MM.1S (cell line): ENCODE measurements around the gene PSME2.

Experiments
- DNase-seq: peaks from one replicate; pipeline ENCODE4 v3.0.0-alpha.2; 2015
- H2AFZ ChIP-seq: fragments of 300-600 bp; sonication (generic); 2 replicates; pipeline ENCODE4 v1.6.0; 2016; ENCODE audit warnings: antibody characterized with exemption, low read length
- H3F3A ChIP-seq: fragments of 300-600 bp; sonication (generic); 2 replicates; pipeline ENCODE4 v1.6.1; 2016; ENCODE audit warnings: mild to moderate bottlenecking, antibody characterized with exemption, low read length, moderate library complexity, mixed read lengths; ENCODE audit not compliant: insufficient read depth
- H3K27ac ChIP-seq: fragments of 300-600 bp; sonication (generic); 2 replicates; pipeline ENCODE4 v1.5.1; 2016; ENCODE audit warnings: mild to moderate bottlenecking, low read length
- H3K27me3 ChIP-seq: fragments of 300-600 bp; sonication (generic); replicated peaks from 2 replicates; pipeline ENCODE4 v1.6.0; 2016; ENCODE audit warnings: low read length; ENCODE audit not compliant: insufficient read depth
- H3K36me3 ChIP-seq: fragments of 300-600 bp; sonication (generic); replicated peaks from 2 replicates; pipeline ENCODE4 v1.6.1; 2016; ENCODE audit warnings: mild to moderate bottlenecking, low read length, mixed read lengths; ENCODE audit not compliant: insufficient read depth
- H3K4me1 ChIP-seq: fragments of 300-600 bp; sonication (generic); 2 replicates; pipeline ENCODE4 v1.6.1; 2016; ENCODE audit warnings: low read length, mixed read lengths
- H3K4me2 ChIP-seq: fragments of 300-600 bp; sonication (generic); 2 replicates; pipeline ENCODE4 v1.6.0; 2016; ENCODE audit warnings: low read depth, low read length
- H3K4me3 ChIP-seq: fragments of 300-600 bp; sonication (generic); 2 replicates; pipeline ENCODE4 v1.5.1; 2016; ENCODE audit warnings: low read length, mixed read lengths
- H3K79me2 ChIP-seq: fragments of 300-600 bp; sonication (generic); 2 replicates; pipeline ENCODE4 v1.6.1; 2016; ENCODE audit warnings: mixed run types, low read length, mixed read lengths
- H3K9ac ChIP-seq: fragments of 300-600 bp; sonication (generic); 2 replicates; pipeline ENCODE4 v1.6.1; 2016; ENCODE audit warnings: low read length, mixed read lengths
- H3K9me2 ChIP-seq: fragments of 300-600 bp; sonication (generic); replicated peaks from 2 replicates; pipeline ENCODE4 v1.6.1; 2016; ENCODE audit warnings: mild to moderate bottlenecking, low read length, mixed read lengths; ENCODE audit not compliant: insufficient read depth
- H3K9me3 ChIP-seq: fragments of 300-600 bp; sonication (generic); replicated peaks from 2 replicates; pipeline ENCODE4 v1.6.1; 2016; ENCODE audit warnings: mild to moderate bottlenecking, low read length, mixed read lengths; ENCODE audit not compliant: insufficient read depth
- H4K20me1 ChIP-seq: fragments of 300-600 bp; sonication (generic); 2 replicates; pipeline ENCODE4 v1.6.1; 2016; ENCODE audit warnings: mild to moderate bottlenecking, low read length, moderate library complexity, mixed read lengths; ENCODE audit not compliant: insufficient read depth
- CTCF ChIP-seq: fragments of 300-600 bp; sonication (generic); IDR thresholded peaks from 2 replicates; pipeline ENCODE4 v1.5.1; 2016; ENCODE audit warnings: antibody characterized with exemption, low read length, mixed read lengths
- EZH2 ChIP-seq: fragments of 300-600 bp; sonication (generic); optimal IDR thresholded peaks from 2 replicates; pipeline ENCODE3; 2017; ENCODE audit warnings: low read depth, mild to moderate bottlenecking, antibody characterized with exemption, low read length, mixed read lengths
- EZH2phosphoT487 ChIP-seq: fragments of 300-600 bp; sonication (generic); IDR thresholded peaks from 2 replicates; pipeline ENCODE4 v1.6.1; 2018; ENCODE audit warnings: antibody characterized with exemption, low read length

The PSME2 gene

DNA sequence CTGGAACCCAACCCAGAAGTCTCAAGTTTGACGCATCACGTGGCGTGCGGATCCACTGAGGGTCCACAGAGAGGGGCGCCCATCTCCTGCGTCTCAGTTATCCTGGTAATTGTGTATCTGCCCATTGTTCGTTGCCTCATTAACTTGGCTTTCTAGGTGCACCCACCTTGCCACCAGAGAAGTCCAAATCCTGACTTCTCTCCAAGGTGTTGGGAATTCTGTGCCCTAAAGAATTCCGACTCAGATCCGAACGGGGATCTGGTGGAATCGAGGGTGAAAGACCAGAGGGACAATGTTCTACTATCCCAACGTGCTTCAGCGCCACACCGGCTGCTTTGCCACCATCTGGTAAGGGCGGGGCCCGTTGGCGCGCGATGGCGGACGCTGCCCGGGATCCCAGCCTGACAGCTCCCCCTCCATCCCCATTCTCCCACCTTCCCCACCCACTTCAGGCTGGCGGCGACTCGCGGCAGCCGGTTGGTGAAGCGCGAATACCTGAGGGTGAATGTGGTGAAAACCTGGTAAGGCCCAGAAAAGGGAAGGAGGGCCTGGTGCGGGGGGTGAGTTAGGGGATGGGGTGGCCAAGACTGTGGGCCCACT, 26.0 kb upstream of the PSME2 start:
- Histone ChIP-seq H3K9me2 (no peaks in the 10 kb centered on the region), H3K4me1 (no peaks in the 10 kb centered on the region), H3K79me2 (no peaks in the 10 kb centered on the region), H3K9ac (no peak overlapping the region), H3K4me2 (no peak overlapping the region), H3K9me3 (no peaks in the 10 kb centered on the region), H4K20me1 (no peaks in the 10 kb centered on the region), H3F3A (no peaks in the 10 kb centered on the region), H3K27ac (no peak overlapping the region), H3K27me3 (no peaks in the 10 kb centered on the region), H2AFZ (no peak overlapping the region), H3K4me3 (no peak overlapping the region), H3K36me3 (no peaks in the 10 kb centered on the region)
- TF ChIP-seq CTCF (no peak), EZH2phosphoT487 (no peak), EZH2 (no peak)
- DNase-seq = no peak

- no peak within 1 kb of the TSS for H3K4me2 ChIP-seq
These were observed 25.2 kb upstream of the PSME2 start, which contains the start of gene REC8 for GRCh38 chr14:24171422-24172260. REC8 (plus strand) TSS chr14:24172080; CDS start chr14:24172553, 473 bp downstream.

DNA sequence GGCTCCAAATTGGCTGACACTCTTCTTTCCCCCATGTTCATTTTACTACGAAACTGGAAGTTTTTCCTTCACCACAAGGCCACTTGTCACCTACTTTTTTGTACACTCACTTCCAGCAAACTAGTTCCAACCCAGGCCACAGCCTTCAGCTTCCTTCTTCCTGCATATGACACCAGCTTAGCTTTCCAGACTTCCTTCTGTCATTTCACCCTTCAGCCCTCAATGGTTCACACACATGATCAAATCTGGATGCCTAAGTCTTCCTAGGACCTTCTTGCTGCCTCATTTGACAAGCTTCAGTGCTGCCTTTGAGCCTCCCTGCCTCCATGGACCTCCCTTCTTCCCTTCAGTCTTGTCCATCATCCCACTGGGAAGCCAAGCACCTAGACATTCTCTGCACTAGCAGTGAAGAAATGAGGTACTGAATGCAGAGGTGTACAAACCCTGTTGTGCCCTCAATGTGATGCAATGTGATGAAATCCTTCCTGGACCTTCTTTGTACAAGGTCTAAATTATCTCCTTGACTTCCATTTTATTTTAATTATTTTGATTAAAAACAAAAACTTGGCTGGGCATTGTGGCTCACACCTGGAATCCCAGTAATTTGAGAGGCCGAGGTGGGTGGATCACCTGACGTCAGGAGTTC, 21.2 kb upstream of the PSME2 start:
- Histone ChIP-seq H3K4me3 (no peak overlapping the region), H3K9ac (no peak overlapping the region), H3F3A (no peaks in the 10 kb centered on the region), H3K9me3 (no peaks in the 10 kb centered on the region), H3K79me2 (no peaks in the 10 kb centered on the region), H4K20me1 (no peaks in the 10 kb centered on the region), H2AFZ (no peak overlapping the region), H3K9me2 (no peaks in the 10 kb centered on the region), H3K36me3 (no peaks in the 10 kb centered on the region), H3K4me2 (no peak overlapping the region), H3K27me3 (no peaks in the 10 kb centered on the region), H3K27ac (no peak overlapping the region), H3K4me1 (no peaks in the 10 kb centered on the region)
- no peak for DNase-seq
- no peak for TF ChIP-seq EZH2

More at GRCh38 chr14:24171422-24172260, 25.2 kb upstream of the PSME2 start, which contains the start of gene REC8:
- no peak within 1 kb of the TSS for H2AFZ ChIP-seq
- no peaks in the 10 kb centered on the region for H3F3A ChIP-seq
- TF ChIP-seq EZH2 (no peak), CTCF (no peak), EZH2phosphoT487 (no peak)
- no peak within 1 kb of the TSS for H3K27ac ChIP-seq
- no peaks in the 10 kb centered on the region for H3K36me3 ChIP-seq
- no peaks in the 10 kb centered on the region for H3K9me3 ChIP-seq
- no peak within 1 kb of the TSS for H3K4me3 ChIP-seq
- no peaks in the 10 kb centered on the region for H3K9me2 ChIP-seq
- no peaks in the 10 kb centered on the region for H4K20me1 ChIP-seq
- no peaks in the 10 kb centered on the region for H3K4me1 ChIP-seq
- no peaks in the 10 kb centered on the region for H3K27me3 ChIP-seq
- H3K79me2 ChIP-seq = no peaks in the 10 kb centered on the region
- DNase-seq = no peak
- H3K9ac ChIP-seq = no peak within 1 kb of the TSS
